Left colon (tissue), 2 donors: Measurements from ENCODE around the gene GNAZ. TPM values are rescaled to one million over a fixed set of nuclear protein-coding genes. Genes with fewer than 3 reads are reported as not detected.

Source experiments
- ATAC-seq: fragments of 200-7000 bp; cut with Tn5 transposase; one replicate; pipeline ENCODE4 v1.9.1; 2020; ENCODE audit warnings: mild to moderate bottlenecking, moderate library complexity
- DNase-seq, 2 donors: peaks; one replicate each; pipeline ENCODE4 v3.0.0-alpha.2; 2020
- intact Hi-C, 2 donors: fragments of 100-400 bp; cut with DNase I in 1 of 2; cut with micrococcal nuclease in 1 of 2; formaldehyde crosslinking; loops; one replicate each; pipeline versions ENCODE4 v1.11.2 to v1.14.0; 2022; cut with DNase I, micrococcal nuclease
- total RNA-seq, 2 donors: library from RNA; stranded (reverse); fragmentation: NEBNext Ultra II Directional; extraction: Animal tissue kit (Norgen Biotek cat#: 25700); gene quantifications; one replicate each; pipeline ENCODE4 v1.2.1, GENCODE V29; 2021
- donor health status: DM: no; HTN: no; CAD: no.
- donor health status: DM: yes; HTN: yes; CAD: no.

Gene GNAZ
- total RNA-seq, 2 donors from 2014 or later: 1.0 to 2.9 TPM

DNA sequence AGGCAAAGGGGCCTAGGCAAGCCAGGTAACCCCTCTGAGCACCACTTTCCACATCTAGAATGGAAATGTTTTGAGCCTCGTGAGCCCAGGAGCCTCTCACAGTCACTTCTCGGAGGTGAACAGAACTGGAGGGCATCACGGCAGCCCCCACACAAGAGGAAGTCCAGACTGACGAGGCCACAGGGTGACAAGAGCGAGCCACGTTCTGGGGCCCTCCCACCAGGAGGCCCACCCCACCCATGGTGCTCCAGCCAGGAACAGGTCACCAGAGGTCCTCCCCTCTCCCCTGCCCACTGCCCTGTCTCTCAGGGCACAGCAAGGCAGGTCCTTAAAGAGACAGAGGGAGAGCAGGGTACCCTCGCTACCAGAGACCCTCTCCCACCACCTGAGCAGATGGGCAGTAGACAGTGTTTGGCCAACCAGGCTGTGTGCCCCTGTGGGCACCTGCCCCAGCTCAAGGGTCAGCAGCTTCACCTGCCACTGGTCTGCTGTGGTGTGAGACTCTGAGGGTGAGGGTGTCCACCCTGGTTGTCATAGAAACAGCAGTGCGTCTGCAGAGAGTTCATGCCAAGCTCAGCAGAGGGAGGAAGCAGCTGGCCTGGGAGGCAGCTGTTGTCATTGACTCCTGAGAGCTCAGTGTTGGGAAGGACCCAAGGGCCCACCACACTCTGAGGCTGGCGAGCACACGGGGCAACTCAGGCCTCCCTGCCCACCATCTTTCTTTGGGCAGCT is 40.0 kb downstream of the GNAZ start:
- intact Hi-C loops: no loop called here
- ATAC-seq (no peak), DNase-seq (no peak)

GRCh38 chr22:23110922-23111527 is 40.7 kb downstream of the GNAZ start:
- no peak for DNase-seq
- ATAC-seq: no peak
- intact Hi-C loops: no loop called here

- ATAC-seq: no peak
- DNase-seq: no peak
- intact Hi-C loops: no loop called here
These were observed 42.2 kb downstream of the GNAZ start for GRCh38 chr22:23112472-23113012.

- intact Hi-C loops: no loop called here
- peak; percentile 18 for ATAC-seq
- DNase-seq: no peak
These were observed 42.9 kb downstream of the GNAZ start for GRCh38 chr22:23113067-23113846.

GRCh38 chr22:23113847-23114720 is 43.8 kb downstream of the GNAZ start:
- DNase-seq (no peak), ATAC-seq (no peak)
- intact Hi-C loops: no loop called here

- intact Hi-C loops: no loop called here
- DNase-seq: no peak
- ATAC-seq: no peak
These were observed 44.4 kb downstream of the GNAZ start for GRCh38 chr22:23114721-23115020.

DNA sequence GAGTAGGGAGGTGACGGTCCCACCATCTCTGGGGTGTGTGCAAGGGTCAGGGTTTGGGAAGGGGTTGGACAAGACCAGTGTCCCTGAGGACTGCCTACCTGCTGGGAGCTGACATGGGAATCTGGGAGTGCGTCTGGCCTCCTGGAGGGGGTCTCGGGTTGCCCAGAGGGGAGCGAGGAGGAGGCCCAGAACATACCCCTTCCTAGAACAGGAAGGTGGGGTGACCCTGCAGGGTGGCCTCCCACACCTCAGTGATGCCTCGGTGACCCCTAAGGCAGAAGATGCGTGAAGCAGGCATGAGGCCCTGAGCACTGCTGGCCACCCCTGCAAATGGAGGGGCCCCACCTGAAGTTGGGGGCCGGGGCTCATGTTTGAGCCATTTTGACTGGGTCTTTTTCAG is 45.0 kb downstream of the GNAZ start:
- intact Hi-C loops: no loop called here
- no peak for DNase-seq
- no peak for ATAC-seq

GRCh38 chr22:23115825-23116494 is 45.6 kb downstream of the GNAZ start:
- ATAC-seq (no peak), DNase-seq (no peak)
- intact Hi-C loops: no loop called here

DNA sequence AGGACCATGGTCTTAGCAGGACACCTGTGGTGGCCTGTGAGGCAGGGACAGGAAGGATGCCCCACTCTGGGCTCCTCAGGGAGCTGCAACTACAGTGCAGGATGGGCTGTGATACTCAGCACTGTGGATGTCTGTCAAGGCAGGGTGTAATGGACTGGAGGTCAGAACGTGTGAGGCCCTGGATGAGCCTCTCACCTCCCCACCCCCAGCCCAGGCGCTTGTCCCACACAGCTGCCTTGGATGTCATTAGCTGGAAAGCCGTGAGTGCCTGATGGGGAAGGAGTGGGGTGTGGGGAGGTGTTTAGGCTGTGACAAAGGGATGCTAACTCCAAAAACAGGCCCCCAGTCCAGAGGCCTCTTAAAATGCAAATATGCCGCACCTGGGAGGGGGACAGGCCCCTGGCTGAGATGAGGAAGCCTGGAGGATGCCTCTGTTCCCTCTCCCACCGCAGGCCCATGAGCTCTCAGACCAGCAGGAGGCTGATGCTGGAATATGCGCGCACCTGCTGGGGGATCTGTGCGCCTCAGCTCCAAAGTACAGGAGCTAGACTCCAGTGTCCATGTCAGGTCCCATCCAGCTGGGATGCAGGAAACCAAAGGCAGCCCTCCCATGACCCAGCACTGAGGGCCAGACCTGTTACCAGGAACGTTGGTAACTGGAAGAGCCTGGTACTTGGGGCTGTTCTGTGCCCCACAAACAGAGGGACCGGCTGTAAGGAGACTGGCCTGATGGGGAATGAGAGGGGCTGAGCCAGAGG is 46.4 kb downstream of the GNAZ start:
- no peak for ATAC-seq
- intact Hi-C loops: no loop called here
- no peak for DNase-seq

DNA sequence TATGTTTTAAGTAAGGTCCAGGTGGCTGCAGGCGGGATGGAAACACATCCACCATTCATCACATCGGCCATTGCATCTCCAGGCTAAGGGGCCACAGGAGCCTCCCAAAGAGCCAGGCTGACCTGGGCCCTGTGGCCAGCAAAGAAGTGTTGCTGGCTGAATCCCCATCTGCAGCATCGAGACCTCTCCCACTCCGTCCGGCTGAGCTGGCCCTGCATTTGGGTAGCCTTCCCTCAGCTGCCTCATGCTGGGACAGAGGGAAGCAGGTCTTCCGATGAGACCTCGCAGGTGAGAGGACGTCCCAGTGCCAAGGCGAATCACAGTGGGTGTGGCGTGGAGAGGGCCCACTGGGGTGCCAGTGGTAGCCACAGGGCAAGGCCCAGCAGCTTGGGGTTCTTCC is 47.0 kb downstream of the GNAZ start:
- ATAC-seq: no peak
- intact Hi-C loops: no loop called here
- DNase-seq: no peak

- no peak for DNase-seq
- intact Hi-C loops: no loop called here
These were observed 47.8 kb downstream of the GNAZ start for GRCh38 chr22:23117891-23118646.

GRCh38 chr22:23118647-23119493 is 48.6 kb downstream of the GNAZ start:
- intact Hi-C loops: no loop called here
- ATAC-seq: no peak
- DNase-seq: no peak

More at GRCh38 chr22:23117891-23118646, 47.8 kb downstream of the GNAZ start:
- no peak for ATAC-seq

DNA sequence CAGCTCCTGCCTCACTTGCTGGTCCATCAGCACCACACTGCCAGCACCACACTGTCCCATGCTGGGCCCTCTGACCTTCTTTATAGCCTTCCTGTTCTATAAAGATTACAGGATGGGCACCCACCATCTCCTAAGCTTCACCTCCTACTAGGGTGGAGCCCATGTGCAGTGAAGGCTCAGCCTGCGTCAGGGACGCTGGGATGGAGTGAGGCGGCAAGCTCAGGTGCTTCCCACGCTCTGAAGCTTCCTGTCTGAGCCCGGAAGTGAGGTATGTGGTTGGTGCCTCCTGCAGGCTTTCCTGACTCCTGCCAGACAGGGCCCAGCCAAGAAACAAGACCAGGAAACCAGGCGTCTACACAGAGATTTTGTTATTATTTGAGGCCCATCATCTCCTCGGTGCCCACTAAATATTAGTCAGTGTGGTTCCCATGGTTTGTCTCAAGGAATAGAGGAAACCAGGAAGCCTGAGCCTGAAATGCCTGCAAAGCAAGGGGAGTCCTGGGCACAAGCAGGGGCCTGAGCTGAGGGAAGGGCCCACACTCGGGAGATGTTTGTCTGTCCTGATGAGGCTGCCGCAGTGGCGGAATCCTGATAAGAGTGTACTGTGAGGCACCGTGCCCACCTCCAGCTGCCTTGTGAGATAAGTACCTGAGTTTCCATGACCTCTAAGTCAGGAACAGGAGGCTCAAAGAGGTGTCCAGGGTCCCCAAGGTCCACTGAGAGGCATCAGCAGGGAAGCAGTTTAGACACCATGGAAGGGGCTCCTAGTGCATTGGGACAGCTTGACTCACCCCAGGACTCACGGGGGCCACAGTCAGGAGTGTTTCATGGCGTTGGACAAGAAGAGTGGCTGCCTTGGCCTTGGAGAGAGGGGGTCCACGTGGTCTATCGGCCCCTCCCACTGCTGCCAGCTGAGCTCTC is 49.4 kb downstream of the GNAZ start:
- no peak for ATAC-seq
- intact Hi-C loops: no loop called here
- no peak for DNase-seq

- ATAC-seq (no peak), DNase-seq (no peak)
- intact Hi-C loops: no loop called here
These were observed 50.1 kb downstream of the GNAZ start for GRCh38 chr22:23120415-23120899.

- DNase-seq: no peak
These were observed 50.7 kb downstream of the GNAZ start for GRCh38 chr22:23121000-23121421.

More at GRCh38 chr22:23121000-23121421, 50.7 kb downstream of the GNAZ start:
- no peak for ATAC-seq
- intact Hi-C loops: no loop called here
